ENCODE measurements around the gene CHST11.

DNA sequence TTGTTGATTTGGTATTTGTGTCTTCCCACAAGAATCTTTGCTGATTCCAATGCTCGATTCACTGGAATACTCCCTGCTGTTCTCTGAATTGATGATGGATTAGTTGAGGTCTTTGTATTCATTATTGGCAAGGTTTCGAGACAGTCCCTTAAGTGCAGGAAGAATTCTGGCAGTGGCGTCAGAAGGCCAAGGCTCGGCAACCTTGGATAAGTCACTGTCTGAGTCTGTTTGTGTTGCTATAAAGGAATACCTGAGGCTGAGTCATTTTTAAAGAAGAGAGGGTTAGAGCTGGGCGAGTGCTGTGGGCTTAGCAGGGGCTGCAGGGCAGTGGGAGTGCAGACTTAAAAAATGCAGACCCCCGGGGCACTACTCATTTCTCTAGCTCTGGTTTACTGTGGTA is 56.9 kb downstream of the CHST11 start:
- TF ChIP-seq, protein P1, sequence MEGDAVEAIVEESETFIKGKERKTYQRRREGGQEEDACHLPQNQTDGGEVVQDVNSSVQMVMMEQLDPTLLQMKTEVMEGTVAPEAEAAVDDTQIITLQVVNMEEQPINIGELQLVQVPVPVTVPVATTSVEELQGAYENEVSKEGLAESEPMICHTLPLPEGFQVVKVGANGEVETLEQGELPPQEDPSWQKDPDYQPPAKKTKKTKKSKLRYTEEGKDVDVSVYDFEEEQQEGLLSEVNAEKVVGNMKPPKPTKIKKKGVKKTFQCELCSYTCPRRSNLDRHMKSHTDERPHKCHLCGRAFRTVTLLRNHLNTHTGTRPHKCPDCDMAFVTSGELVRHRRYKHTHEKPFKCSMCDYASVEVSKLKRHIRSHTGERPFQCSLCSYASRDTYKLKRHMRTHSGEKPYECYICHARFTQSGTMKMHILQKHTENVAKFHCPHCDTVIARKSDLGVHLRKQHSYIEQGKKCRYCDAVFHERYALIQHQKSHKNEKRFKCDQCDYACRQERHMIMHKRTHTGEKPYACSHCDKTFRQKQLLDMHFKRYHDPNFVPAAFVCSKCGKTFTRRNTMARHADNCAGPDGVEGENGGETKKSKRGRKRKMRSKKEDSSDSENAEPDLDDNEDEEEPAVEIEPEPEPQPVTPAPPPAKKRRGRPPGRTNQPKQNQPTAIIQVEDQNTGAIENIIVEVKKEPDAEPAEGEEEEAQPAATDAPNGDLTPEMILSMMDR (IDR thresholded peaks at IDR 0.05 in 8 of 11, conservative IDR thresholded peaks at IDR 0.05 in 3 of 11): no peak
- TF ChIP-seq POLR2A (IDR thresholded peaks at IDR 0.05) (no peak), POLR2AphosphoS5 (IDR thresholded peaks at IDR 0.05) (no peak)

All from spleen (tissue), 7 donors.